GM12801 (cell line): ENCODE data around the gene TOP3B.

ENCODE experiments used
- TF ChIP-seq, protein P1 (sequence below): IDR thresholded peaks from one replicate; pipeline ENCODE4 v1.5.1; 2011; ENCODE audit warnings: control low read depth; ENCODE audit not compliant: insufficient read length; ENCODE audit errors: extremely low read depth

TOP3B gene

DNA sequence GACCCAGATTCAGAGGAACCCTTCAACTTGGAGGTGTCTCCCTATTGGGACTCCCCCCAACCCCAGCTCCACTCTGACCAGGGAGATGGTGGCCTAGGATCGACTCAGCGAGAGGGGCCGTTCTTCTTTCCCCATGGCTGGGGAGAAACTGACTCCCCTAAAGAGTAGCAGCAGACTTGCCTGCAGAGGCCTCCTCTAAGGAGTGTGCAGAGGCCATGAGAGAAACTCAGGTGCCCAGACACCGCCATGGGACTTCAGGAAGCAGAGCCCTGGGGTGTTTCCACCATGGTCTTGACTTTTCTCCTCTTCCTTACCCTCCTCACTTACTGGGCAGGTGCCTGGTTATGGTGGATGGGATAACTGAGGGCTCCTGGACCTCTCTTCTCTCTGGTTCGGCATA is 2.6 kb upstream of the TOP3B start:
- TF ChIP-seq, protein P1, sequence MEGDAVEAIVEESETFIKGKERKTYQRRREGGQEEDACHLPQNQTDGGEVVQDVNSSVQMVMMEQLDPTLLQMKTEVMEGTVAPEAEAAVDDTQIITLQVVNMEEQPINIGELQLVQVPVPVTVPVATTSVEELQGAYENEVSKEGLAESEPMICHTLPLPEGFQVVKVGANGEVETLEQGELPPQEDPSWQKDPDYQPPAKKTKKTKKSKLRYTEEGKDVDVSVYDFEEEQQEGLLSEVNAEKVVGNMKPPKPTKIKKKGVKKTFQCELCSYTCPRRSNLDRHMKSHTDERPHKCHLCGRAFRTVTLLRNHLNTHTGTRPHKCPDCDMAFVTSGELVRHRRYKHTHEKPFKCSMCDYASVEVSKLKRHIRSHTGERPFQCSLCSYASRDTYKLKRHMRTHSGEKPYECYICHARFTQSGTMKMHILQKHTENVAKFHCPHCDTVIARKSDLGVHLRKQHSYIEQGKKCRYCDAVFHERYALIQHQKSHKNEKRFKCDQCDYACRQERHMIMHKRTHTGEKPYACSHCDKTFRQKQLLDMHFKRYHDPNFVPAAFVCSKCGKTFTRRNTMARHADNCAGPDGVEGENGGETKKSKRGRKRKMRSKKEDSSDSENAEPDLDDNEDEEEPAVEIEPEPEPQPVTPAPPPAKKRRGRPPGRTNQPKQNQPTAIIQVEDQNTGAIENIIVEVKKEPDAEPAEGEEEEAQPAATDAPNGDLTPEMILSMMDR, result no peak

DNA sequence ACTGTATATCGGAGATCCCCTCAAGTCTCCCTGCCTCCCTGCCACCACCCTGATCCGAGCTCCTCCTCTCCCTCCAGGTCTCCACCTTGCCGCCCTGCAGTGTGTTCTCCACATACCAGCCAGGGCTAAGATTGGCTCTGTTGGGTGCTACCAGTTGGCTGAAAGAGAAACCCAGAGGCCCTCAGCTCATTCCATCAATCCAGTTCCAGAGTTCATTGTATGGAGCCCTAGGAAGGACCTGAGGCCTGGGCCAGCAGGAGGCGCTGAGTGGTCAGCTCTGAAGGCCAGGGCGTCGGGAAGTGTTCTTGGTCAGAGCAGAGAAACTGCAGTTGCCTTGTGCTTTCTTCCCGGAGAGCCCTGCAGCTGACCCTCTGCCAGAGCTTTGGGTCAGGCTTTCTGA is 2.2 kb upstream of the TOP3B start:
- TF ChIP-seq, protein P1, result no peak

- TF ChIP-seq, protein P1, result no peak
Measured at GRCh38 chr22:21981874-21982273, 713 bp downstream of the TOP3B start.

GRCh38 chr22:21980547-21980946 is 2.0 kb downstream of the TOP3B start:
- TF ChIP-seq, protein P1, result no peak

- TF ChIP-seq, protein P1, result no peak
Measured at GRCh38 chr22:21978564-21979386, 3.8 kb downstream of the TOP3B start.

DNA sequence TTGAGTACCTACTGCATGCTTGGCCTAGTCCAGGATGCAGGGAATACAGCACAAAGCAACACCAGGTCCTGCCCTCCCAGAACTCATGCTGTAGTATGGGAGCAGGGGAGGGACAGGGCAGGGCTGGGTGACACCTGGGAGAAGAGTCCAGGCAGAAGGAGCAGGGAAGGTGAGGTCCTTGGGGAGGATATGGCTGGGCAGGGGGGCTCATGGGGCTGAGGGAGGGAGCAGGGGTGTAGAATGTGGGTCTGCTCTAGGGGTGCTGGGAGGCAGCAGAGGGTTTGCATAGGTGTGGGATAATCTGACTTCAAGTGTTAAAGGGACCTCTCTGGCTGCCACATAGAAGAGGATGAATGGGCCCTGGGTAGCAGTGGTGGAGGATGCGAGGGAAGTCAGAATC is 4.8 kb downstream of the TOP3B start:
- TF ChIP-seq, protein P1, result no peak

DNA sequence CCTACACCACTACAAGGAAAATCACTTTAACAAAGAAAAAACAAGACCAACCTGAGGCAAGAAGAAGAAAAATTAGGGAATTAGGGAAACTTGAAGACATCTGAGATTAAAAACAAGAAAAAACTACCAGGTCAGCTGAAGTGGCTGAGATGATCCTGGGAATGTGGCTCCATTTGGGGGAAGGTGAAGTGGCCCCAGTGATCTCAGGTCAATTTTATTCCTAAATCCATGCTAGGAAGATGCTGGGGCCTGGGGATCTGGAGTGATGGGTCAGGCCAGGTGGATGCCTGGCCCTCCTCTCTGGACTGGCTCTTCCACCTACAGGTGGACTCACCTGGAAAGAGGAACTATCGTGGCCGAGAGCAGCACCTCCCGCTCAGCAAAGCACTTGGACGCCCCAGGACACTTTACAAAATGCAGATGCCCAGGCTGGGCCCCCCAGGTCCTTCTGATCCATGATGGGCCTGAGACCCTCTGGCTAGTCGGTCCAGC is 6.7 kb downstream of the TOP3B start:
- TF ChIP-seq, protein P1, result no peak
